OCI-LY7 (cell line): Measurements from ENCODE around the gene AGAP2.

Experiments used
- CTCF ChIP-seq: fragments of 200-600 bp; sonication (generic); conservative IDR thresholded peaks from 2 replicates; pipeline ENCODE4 v1.5.1; 2014; ENCODE audit warnings: mild to moderate bottlenecking, antibody characterized with exemption, low read length, moderate library complexity, mixed read lengths
- EZH2phosphoT487 ChIP-seq: fragments of 200-600 bp; sonication (generic); IDR thresholded peaks from 2 replicates; pipeline ENCODE4 v1.6.1; 2018; ENCODE audit warnings: low read depth, borderline replicate concordance, mild to moderate bottlenecking, mixed run types, antibody characterized with exemption, low read length, moderate library complexity, mixed read lengths

GRCh38 chr12:57674691-57675090 is 63.9 kb downstream of the AGAP2 start:
- TF ChIP-seq CTCF = no peak
- TF ChIP-seq EZH2phosphoT487 = no peak
